HG03159 (cell line): ENCODE data around the gene HOXD1.

Source experiments
- ATAC-seq: cut with Tn5 transposase; IDR thresholded peaks from one replicate; pipeline ENCODE4 v1.9.1; 2021; ENCODE audit warnings: mild to moderate bottlenecking, moderate library complexity; ENCODE audit not compliant: unreplicated experiment

The HOXD1 gene

GRCh38 chr2:176152350-176153181 lies 35.9 kb upstream of the HOXD1 start:
- no peak for ATAC-seq

DNA sequence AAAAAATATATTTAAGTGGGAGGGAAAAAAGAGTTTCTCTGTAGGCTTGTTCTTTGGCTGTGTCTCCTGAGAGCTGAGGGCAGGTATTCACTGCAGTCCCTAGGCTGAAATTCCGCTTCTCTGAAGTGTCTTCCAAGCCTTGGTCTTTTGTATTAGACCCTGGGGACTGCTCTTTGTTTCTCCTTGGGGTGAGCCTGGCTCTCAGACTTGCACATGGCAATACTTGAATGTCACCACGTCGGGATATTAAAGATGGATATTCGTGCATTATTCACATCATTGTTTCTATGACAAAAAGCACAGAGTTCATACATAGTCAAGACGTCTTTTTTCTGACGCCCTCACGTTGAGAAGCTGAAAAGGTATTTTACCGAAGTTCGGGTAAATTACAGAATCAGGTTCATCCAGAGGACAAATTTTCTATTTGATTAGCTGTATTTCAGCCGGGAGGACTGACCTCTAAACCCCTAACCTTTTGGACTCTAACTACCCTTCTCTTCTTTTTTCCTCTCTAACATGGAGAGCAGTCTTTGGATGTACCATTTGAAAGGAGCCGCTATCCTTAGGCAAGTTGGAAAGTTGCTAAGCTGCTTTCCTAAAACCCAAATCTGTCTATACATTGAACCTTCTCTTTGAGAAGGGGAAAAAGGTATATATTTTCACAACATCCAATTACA lies 33.8 kb upstream of the HOXD1 start:
- no peak for ATAC-seq

DNA sequence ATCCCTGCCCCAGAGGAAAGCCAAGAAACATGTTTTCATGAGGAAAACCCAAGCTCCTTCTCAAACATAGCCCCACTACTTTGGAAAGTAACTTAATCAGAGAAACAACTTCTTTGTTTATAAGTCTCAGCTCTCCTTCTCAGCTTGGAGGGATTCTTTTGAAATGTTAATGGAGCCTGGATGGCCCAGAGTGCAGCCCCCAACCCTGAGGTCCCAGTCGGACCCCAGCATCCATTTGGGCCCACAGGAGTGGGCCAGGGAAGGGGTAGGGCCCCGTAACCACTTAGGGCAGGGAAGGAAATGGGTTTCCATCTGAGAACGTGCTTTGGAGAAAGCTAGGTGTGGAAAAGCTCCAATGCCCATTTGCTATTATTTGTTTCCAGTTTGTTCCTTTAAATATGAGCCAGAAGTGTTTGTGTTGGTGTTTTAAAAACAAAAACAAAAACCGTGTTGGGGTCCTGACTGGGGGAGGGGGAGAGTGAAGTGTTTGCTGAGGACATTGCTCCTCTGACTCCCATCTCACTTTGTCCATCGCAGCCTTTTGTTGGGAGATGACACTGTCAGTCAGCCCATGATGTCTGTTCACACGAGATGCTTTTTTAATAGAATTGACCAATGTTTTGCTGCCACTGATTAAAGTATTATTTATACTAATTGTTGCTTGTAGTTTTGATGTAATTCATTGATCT lies 33.0 kb upstream of the HOXD1 start:
- no peak for ATAC-seq

GRCh38 chr2:176156301-176156806 lies 32.1 kb upstream of the HOXD1 start:
- ATAC-seq = no peak

DNA sequence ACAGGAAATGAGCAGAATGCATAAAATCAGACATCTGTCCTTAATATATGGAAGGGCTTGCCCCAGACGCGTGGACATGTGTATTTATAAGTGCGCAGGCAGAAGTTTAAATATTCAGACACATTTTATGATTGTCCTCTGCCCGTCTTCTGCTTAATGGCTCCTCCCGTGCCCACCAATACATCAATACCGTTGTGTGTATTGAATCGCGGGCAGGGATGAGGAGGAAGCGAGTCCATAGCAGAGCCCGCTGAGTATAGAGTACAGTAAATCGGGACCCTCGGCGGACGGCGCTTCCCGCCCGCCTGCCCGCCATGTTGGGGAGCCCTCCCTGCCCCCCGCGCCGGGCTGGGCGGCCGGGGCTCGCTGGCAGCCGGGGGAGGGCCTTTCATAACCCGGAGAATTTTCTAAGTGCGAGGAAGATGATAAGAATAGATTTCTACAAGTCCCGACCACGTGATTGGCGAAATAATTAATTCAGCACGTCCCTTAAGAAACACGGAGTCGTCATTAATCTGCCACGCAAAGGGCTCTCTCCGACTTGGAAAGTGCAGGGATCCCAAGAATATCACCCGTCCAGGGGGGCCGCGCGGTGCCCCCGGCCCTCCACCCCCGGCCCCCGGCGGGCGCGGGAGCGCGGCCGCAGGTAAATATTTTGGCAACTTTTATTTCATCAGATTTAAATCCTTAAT lies 31.5 kb upstream of the HOXD1 start, which contains the start of gene HOXD3:
Gene HOXD3, plus strand, starts transcription at position 501 of the 692 bp plus-strand sequence. CDS start 11,808 bp downstream, outside the sequence.
- no peak for ATAC-seq

DNA sequence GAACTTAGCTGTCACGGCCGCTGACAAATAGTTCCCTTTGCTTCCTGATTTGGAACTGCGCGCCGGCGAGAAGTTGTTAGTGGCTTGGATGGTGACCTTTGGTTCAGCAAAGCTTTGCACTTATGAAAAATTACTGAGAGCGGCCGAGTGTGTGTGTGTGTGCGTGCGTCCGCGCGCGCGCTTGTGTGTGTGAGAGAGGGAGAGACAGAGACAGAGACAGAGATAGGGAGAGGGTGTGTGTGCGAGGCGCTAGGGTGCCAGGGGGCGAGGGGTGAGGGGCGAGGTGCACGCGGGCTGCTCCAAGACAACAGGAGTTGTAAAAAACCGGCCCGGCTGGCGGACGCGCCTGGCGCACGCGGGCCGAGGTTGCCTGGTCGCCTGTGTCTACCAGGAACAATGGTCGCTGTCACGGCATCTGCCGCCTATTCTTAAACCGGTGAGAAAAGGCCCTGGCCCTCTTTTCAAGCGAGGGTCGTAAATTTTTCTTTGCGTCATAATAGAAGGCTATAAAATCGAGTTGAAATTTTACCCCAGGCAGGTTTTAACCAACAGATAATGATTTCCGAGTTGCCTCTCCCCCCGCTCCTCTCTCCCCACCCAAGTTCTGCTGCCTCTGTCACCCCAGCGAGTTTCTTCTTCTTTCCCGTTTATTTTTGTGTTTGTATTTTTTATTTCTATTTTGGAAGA lies 30.8 kb upstream of the HOXD1 start:
- no peak for ATAC-seq

DNA sequence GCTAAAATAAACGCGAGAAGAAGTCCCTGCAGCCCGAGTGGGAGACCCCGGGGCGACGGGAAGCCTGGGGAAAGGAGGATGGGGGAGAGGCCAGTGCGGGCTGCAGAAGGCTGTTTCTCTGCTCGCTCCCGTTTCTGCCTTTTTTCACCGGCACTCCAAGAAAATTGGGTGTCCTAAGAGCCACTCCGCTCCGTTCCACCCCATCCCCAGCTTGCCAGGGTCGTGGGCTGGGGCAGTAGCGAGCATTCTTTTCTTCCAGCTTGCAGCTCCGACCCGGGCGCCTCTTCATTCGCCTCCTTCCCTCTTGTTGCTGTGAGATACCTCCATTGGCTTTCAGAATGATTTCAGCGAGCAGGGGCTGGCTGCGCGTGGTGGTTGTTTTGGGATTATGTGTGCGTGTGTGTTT lies 30.3 kb upstream of the HOXD1 start:
- no peak for ATAC-seq

DNA sequence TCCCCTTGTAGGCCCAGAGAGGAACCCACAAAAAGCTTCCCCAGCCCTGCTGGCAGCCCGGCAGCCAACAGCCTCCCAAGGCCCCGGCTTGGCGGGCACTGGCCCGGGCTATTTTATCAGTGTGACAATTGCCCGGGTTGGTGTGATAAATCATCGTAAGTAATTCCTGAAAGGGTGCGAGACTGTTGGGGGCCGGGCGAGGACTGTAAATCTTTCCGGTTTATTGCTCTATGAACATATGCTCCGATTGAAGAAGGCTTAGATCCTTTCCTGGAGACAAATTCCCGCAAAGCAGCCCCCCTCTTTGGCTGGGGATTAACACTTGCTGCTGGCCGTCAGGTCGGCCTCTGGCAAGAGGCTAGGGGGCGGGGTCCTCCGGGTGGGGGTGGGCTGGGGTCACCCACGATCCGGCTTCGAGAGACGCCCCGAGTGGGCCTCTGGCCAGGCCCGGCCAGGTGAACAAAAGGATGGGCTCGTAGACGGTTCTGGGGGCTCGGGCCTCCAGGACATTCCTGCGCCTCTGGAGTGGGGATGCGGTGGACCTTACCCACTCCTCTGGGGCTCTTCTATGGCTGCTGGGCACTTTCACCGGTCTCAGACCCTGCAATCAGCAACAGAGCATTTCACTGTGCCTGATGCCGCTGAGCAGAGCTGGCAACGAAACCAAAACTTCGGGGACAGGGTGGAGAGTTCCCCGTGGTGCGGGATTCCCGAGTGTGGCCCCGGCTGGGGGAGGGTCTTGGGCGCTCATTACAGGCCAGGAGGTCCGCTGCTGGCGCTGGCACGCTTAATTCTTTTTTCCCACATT lies 29.4 kb upstream of the HOXD1 start:
- ATAC-seq = no peak

DNA sequence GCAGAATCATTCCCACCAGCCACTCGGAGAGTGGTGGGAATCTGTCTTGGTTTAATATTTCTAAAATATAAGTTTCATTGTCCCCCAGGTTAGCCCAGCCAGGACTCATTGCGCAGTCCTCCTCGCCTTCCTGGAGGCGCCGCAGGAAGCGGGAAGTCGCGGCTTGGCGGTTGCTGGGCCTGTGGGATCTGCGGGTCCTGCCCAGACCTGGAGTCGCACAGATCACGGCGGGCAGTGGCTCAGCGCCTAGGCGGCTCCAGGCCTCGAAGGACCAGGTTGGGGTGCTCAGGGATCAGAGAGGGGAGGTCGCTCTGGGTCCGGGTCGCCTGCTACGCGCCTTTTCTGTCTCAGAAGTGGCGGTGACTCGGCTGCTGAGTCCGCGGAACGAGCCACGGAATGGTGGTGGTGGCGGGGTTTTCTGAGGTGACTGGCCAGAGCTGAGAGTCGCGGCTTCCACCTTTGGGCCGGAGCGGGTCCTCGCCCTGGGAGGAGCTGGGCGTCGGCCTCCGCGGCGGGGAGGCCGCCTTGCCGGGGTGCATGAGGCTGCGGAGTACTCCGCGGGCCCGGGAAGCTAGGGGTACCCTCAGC lies 28.7 kb upstream of the HOXD1 start:
- no peak for ATAC-seq

DNA sequence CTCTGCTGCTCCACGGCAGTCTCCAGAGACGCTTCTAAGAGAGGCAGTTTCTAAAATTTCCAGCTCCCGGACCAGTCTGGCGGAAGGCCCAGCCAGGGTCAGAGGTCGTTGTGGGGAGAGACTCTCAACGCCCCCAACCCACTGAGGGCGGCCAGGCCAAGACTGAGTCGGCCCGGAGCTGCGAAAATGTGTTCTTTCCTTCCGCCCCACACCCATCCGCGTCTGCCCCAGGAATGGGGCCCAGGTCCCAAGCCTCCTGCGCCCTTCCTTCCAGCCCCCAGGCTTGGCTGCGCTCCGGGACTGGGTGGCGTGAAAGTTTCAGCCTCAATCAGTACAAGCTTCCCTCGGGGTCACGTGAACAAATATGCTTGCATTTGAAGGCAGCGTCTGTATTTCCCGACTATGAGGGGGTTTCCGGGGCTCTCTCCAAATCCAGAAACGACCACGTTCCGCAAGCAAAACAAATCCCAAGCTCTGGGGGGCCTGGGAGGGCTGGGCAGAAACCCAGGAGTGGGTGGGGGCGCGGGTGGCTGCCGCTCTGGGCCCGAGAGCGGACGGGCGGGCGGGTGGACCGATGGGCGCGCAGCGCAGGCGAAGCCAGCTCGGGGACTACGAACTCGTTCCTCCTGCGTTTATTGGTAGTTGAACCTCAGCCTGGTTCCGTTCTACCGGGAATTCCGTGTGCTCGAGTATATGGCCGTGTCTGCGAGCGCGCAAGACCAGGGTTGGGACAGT lies 28.1 kb upstream of the HOXD1 start:
- ATAC-seq = no peak

DNA sequence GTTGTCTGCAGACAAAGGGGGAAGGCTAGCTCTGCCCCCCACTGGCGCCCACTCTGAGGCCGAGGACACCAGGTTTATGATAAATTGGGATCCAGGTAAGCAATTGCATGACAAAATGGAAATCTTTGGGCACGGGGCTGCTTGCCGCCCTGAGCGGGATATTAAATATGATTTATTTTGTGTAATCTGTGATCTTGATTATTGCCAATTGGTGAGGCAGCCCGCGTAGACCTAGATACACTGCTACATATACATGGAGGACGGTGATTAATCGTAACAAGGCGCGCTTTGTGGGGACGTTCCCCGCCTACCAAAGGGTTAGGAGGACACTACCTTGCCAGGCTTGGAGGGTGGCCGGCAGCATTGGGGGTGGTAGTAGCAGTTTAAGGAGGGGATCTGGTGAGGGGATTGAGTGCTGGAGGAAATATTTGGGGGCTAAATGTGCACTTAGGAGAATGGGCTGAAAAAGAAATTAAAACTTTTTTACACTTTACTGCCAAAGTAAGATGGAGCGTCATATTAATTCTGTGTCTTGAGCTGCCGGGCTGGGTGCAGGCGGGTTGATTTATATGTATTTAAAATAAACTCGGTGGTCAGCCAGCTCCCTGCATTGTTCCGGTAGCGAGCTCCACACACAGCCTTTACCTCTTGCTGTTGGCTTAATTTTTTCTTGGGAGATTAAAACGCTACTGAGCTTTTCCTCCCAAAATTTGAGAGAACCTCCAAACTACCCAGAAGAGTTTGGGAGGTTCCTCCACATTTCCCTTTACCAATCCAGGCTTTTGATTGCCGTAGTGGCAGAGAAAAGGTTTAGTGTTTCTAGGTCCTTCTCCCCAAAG lies 27.3 kb upstream of the HOXD1 start:
- no peak for ATAC-seq

DNA sequence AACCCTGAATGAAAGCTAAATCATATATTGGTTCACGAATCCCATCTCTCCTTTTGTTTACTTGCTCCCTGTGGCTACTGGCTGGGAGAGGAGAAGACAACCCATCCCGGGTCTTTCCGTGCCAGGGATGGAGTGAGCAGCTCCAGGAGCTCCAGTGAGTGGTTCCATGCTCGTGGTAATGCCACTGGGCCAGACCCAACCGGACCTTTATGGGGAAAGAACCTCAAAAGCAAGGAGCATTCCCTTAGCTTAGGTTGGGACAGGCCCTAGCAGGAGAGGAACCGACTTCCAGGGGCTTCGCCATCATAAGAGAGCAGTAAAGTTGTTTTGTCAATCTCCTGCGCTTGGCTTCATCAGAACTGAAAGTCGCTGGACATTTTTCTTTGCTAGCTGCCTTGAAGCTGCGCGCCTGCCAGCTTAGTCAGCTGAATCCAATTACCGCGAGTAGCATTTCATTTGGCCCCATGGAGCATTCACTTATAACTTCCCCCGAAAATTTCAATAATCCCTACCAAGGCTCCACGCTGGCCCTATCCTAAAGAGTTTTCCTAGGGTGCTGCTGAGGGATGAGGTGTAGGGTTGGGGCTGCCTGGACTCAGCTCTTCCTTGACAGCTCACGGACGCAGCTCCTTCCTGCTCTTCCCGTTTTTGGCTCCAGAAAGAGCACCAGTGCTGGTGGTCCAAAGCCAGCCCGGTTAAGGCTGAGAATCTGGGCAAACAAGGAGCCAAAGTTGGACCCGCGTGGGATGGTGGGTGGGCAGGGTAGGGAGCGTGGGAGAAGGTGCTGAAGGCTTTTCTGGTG lies 26.4 kb upstream of the HOXD1 start:
- no peak for ATAC-seq

- no peak for ATAC-seq
Measured at GRCh38 chr2:176162911-176163671, 25.4 kb upstream of the HOXD1 start.

DNA sequence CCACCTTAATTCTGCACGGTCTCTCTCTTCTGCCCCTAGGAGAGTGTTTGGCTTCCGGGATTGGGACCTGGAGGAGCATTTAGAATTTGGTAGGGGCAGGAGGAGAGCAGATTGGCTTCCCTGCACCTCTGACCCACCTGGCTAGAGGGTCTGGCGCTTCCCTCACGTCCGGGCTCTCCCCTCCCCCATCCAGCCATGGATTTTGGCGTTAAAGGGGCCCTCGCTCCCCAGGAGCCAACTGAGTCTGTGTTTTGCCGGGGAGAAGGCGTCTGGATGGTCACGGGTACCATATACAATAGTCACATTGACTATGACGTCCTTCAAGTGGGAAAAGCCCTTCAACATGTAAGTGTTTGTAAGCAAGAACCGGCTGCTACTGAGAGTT lies 24.8 kb upstream of the HOXD1 start:
- no peak for ATAC-seq

DNA sequence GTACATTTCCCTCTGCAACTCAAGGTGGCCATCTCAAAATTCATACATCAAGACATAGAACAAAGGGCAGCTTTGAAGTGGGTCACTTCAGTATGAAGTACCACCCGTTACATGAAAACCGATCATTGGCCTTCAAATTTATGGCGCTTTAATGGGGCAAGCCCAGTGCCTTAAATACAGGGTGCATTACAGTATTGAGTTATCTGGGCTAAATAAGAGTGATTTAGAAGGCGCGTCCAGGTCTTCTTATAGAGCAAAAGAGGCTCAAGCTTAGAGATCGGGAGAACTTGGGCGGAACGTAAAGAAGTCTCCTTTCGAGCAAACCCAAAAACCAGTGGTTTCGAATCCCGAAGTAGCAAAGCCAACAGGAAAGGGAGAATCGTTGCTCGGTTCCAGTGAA lies 24.3 kb upstream of the HOXD1 start:
- no peak for ATAC-seq
